ENCODE measurements around the gene MAPK8.

DNA sequence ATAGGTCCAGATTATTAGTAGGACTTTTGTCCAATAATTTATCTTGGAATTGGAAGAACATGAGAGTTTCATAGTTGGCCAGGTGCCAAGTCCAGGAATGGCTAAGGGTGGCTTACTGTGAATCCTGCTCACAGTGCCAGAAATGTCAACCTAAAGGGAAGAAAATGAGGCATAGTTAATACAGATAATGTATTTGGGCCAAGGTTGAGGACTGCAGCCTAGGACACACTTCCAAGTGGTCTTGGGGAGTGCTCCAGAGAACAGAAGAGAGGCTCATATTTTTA is 78.2 kb downstream of the MAPK8 start:
- no peak for TF ChIP-seq POLR2AphosphoS5 (IDR thresholded peaks at IDR 0.05)
- TF ChIP-seq, protein P1, sequence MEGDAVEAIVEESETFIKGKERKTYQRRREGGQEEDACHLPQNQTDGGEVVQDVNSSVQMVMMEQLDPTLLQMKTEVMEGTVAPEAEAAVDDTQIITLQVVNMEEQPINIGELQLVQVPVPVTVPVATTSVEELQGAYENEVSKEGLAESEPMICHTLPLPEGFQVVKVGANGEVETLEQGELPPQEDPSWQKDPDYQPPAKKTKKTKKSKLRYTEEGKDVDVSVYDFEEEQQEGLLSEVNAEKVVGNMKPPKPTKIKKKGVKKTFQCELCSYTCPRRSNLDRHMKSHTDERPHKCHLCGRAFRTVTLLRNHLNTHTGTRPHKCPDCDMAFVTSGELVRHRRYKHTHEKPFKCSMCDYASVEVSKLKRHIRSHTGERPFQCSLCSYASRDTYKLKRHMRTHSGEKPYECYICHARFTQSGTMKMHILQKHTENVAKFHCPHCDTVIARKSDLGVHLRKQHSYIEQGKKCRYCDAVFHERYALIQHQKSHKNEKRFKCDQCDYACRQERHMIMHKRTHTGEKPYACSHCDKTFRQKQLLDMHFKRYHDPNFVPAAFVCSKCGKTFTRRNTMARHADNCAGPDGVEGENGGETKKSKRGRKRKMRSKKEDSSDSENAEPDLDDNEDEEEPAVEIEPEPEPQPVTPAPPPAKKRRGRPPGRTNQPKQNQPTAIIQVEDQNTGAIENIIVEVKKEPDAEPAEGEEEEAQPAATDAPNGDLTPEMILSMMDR (IDR thresholded peaks at IDR 0.05) = no peak
